ENCODE measurements around the gene DOK5. TPM values are rescaled to one million over a fixed set of nuclear protein-coding genes. Genes with fewer than 3 reads are reported as not detected.

Gene DOK5
- total and polyA plus RNA-seq, 2 of the 4 experiments (the other 2 are of a cell fraction), result 2.8 to 3.9 TPM

DNA sequence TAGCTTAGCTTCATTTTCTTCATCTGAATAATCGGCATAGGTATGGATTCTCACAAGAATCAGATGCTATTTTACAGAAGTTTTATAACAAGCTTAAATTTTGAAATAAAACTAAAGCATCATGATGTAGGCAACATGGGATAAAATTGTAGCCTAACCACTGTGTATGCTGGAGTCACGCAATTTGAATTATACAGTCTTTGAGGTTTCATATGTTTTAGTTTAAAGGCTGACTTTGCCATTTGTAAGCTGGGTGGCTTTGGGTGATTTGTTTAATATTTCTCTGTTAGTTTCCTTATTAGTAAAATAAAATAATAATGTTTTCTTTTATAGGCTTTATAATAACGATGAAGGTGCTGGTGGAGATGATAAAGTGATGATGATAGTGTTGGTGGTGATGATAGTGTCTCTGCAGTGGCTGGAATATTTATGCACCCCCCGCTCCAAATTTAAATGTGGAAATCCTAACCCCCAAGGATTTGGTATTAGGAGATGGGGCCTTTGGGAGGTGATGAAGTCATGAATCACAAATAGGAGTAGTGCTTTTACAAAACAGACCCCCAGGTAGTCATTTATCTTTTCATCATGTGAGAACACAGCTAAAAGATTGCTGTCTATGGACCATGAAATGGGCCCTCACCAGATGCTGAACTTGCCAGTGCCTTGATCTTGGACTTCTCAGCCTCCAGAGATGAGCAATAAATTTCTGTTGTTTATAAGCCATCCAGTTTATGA is 42.0 kb downstream of the DOK5 start:
- Histone ChIP-seq H4K91ac (ENCODE audit: insufficient read depth, low read depth, low read length) (no peak overlapping the region), H3K9me3 (ENCODE audit: control insufficient read depth, insufficient read depth, low read length) (no peaks in the 10 kb centered on the region), H3K14ac (replicated peaks; ENCODE audit: low read depth, low read length) (no peak overlapping the region), H3K4ac (ENCODE audit: low read depth, low read length) (no peak overlapping the region), H2BK120ac (ENCODE audit: low read depth, low read length) (no peak overlapping the region), H3K9ac (ENCODE audit: low read depth, low read length) (no peak overlapping the region), H2AK5ac (ENCODE audit: low read depth, low read length) (no peak overlapping the region), H4K20me1 (ENCODE audit: insufficient read depth, low read length) (no peaks in the 10 kb centered on the region), H2AFZ (replicated peaks; ENCODE audit: low read length, poor library complexity) (no peak overlapping the region), H3K79me1 (ENCODE audit: low read depth in 1 of 2, low read length in 2 of 2) (no peaks in the 10 kb centered on the region), H2BK15ac (ENCODE audit: low read depth, low read length) (no peak overlapping the region), H3K4me3 (ENCODE audit: insufficient read depth, low read depth, low read length) (no peak overlapping the region), H2BK20ac (ENCODE audit: low read depth, low read length) (no peak overlapping the region), H3K4me1 (ENCODE audit: control insufficient read depth, insufficient read depth, low read length) (no peaks in the 10 kb centered on the region), H3K56ac (ENCODE audit: extremely low read depth, insufficient read depth, low read length) (no peak overlapping the region), H3K9me1 (ENCODE audit: insufficient read depth, low read length) (no peaks in the 10 kb centered on the region), H4K8ac (ENCODE audit: low read depth in 2 of 2, low read length in 2 of 2) (no peak overlapping the region), H3K4me2 (ENCODE audit: low read depth, low read length) (no peak overlapping the region), H3K36me3 (ENCODE audit: control insufficient read depth, insufficient read depth, low read length) (no peaks in the 10 kb centered on the region), H3K18ac (ENCODE audit: low read depth, low read length) (no peak overlapping the region), H3K27me3 (ENCODE audit: control insufficient read depth, insufficient read depth, low read length) (no peaks in the 10 kb centered on the region), H2BK5ac (ENCODE audit: low read depth, low read length, poor library complexity, severe bottlenecking) (no peak overlapping the region), H4K5ac (ENCODE audit: low read depth, low read length) (no peak overlapping the region), H3K27ac (ENCODE audit: insufficient read depth, low read length) (no peak overlapping the region), H3K23ac (ENCODE audit: low read depth, low read length) (no peak overlapping the region), H2AK9ac (replicated peaks; ENCODE audit: low read depth, low read length, poor library complexity) (no peak overlapping the region)
- WGBS, 2 experiments (ENCODE audit: extremely low coverage in 2 of 2, insufficient read length in 1 of 2), result 100% methylated on average over 1 of the region's 4 CpGs; no CpG with 5 or more reads in 1 of the 2 experiments
- intact Hi-C loops (cut with micrococcal nuclease) (no loop called here), dilution Hi-C loops (cut with HindIII; ENCODE audit: low sequenced_read_pairs, unreplicated experiment) (no loop called here), in situ Hi-C loops (cut with MboI; ENCODE audit: low sequenced_read_pairs) (no loop called here)
- POLR2A ChIA-PET (ENCODE audit: unreplicated experiment), result no interaction called here
- CTCF ChIA-PET, result no interaction called here
- TF ChIP-seq, protein P1, sequence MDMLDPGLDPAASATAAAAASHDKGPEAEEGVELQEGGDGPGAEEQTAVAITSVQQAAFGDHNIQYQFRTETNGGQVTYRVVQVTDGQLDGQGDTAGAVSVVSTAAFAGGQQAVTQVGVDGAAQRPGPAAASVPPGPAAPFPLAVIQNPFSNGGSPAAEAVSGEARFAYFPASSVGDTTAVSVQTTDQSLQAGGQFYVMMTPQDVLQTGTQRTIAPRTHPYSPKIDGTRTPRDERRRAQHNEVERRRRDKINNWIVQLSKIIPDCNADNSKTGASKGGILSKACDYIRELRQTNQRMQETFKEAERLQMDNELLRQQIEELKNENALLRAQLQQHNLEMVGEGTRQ (IDR thresholded peaks at IDR 0.05; ENCODE audit: low read depth, low read length), result no peak
- TF ChIP-seq CHD1 (IDR thresholded peaks at IDR 0.05; ENCODE audit: low read depth, low read length) (no peak), MAZ (IDR thresholded peaks at IDR 0.05; ENCODE audit: borderline replicate concordance, low read depth, low read length) (no peak), SMC3 (IDR thresholded peaks at IDR 0.05; ENCODE audit: low read depth, low read length) (no peak), RAD21 (IDR thresholded peaks at IDR 0.05; ENCODE audit: low read length) (no peak)
- ATAC-seq (ENCODE audit: low read depth), result no peak
- no peak for DNase-seq
- BruUV-seq (replicated peaks), result no TSS peak
